RWPE2 (cell line): Measurements from ENCODE around the gene NDNF.

ENCODE experiments used
- ATAC-seq: fragments of 200-7000 bp; cut with Tn5 transposase; 3 replicates; pipeline ENCODE4 v1.9.1; 2021; ENCODE audit warnings: low read depth
- DNase-seq: peaks from one replicate; pipeline ENCODE4 v3.0.0-alpha.2; 2020; ENCODE audit warnings: low spot score
- H3K27ac ChIP-seq: fragments of 450-650 bp; 2 replicates; pipeline ENCODE4 v1.5.1; 2017; ENCODE audit warnings: mild to moderate bottlenecking; ENCODE audit not compliant: poor library complexity, severe bottlenecking
- H3K27me3 ChIP-seq: fragments of 250-450 bp; sonication (Bioruptor Pico); 2 replicates; pipeline ENCODE4 v1.5.1; 2021; ENCODE audit warnings: mild to moderate bottlenecking, moderate library complexity; ENCODE audit not compliant: insufficient read depth, poor library complexity, severe bottlenecking
- H3K36me3 ChIP-seq: fragments of 250-450 bp; sonication (Bioruptor Pico); 2 replicates; pipeline ENCODE4 v1.5.1; 2020; ENCODE audit warnings: low read depth, mild to moderate bottlenecking, moderate library complexity
- H3K4me1 ChIP-seq: fragments of 250-450 bp; sonication (Bioruptor Pico); 2 replicates; pipeline ENCODE4 v1.5.1; 2021; ENCODE audit warnings: mild to moderate bottlenecking, moderate library complexity; ENCODE audit not compliant: insufficient read depth, poor library complexity, severe bottlenecking
- H3K4me3 ChIP-seq: fragments of 250-450 bp; sonication (Bioruptor Pico); 2 replicates; pipeline ENCODE4 v1.5.1; 2021; ENCODE audit warnings: mild to moderate bottlenecking, moderate library complexity; ENCODE audit not compliant: severe bottlenecking
- H3K9me3 ChIP-seq: fragments of 250-450 bp; sonication (Bioruptor Pico); 2 replicates; pipeline ENCODE4 v1.5.1; 2021; ENCODE audit warnings: mild to moderate bottlenecking, moderate library complexity; ENCODE audit not compliant: severe bottlenecking
- TF ChIP-seq, protein P1 (sequence below): fragments of 450-650 bp; IDR thresholded peaks from one replicate; pipeline ENCODE4 v1.5.1; 2017; ENCODE audit warnings: mild to moderate bottlenecking, moderate library complexity; ENCODE audit not compliant: poor library complexity, severe bottlenecking

NDNF gene

GRCh38 chr4:121088867-121089266 is 16.5 kb upstream of the NDNF start:
- no peak overlapping the region for H3K27ac ChIP-seq
- H3K27me3 ChIP-seq, result no peaks in the 10 kb centered on the region
- no peaks in the 10 kb centered on the region for H3K9me3 ChIP-seq
- H3K36me3 ChIP-seq, result no peaks in the 10 kb centered on the region
- DNase-seq, result no peak
- H3K4me3 ChIP-seq, result no peak overlapping the region
- TF ChIP-seq, protein P1, sequence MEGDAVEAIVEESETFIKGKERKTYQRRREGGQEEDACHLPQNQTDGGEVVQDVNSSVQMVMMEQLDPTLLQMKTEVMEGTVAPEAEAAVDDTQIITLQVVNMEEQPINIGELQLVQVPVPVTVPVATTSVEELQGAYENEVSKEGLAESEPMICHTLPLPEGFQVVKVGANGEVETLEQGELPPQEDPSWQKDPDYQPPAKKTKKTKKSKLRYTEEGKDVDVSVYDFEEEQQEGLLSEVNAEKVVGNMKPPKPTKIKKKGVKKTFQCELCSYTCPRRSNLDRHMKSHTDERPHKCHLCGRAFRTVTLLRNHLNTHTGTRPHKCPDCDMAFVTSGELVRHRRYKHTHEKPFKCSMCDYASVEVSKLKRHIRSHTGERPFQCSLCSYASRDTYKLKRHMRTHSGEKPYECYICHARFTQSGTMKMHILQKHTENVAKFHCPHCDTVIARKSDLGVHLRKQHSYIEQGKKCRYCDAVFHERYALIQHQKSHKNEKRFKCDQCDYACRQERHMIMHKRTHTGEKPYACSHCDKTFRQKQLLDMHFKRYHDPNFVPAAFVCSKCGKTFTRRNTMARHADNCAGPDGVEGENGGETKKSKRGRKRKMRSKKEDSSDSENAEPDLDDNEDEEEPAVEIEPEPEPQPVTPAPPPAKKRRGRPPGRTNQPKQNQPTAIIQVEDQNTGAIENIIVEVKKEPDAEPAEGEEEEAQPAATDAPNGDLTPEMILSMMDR, result no peak
- no peak for ATAC-seq
- no peaks in the 10 kb centered on the region for H3K4me1 ChIP-seq

- Histone ChIP-seq H3K4me1 (no peaks in the 10 kb centered on the region), H3K27ac (no peak overlapping the region), H3K9me3 (no peaks in the 10 kb centered on the region), H3K4me3 (no peak overlapping the region), H3K36me3 (no peaks in the 10 kb centered on the region), H3K27me3 (peaks cover 46% of the 10 kb centered on the region)
- DNase-seq, result no peak
- TF ChIP-seq, protein P1, result no peak
- no peak for ATAC-seq
Observed at GRCh38 chr4:121079376-121079775, 7.0 kb upstream of the NDNF start.

DNA sequence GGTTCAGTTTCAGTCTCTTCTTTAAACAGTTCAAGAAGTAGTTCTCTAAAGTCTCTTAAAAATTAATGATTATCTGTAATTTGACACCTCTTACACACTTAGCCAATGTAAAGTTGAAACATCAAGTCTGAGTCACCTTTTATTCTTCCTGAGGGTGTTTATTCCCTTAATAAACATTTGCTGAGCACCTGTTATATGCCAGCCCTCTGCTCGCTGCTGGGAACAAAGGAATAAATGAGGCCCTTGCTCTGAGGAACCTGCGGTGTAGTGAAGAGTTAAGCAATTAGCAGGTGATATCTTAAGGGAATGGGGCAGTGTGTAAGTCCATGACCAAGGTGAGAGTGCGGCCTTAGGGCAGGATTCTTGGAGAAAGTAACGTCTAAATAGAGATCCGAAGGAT is 5.2 kb upstream of the NDNF start:
- H3K4me3 ChIP-seq, result no peak overlapping the region
- no peaks in the 10 kb centered on the region for H3K36me3 ChIP-seq
- H3K4me1 ChIP-seq, result no peaks in the 10 kb centered on the region
- peaks cover 64% of the 10 kb centered on the region for H3K27me3 ChIP-seq
- TF ChIP-seq, protein P1, result no peak
- DNase-seq (no peak), ATAC-seq (no peak)
- no peak overlapping the region for H3K27ac ChIP-seq
- H3K9me3 ChIP-seq, result no peaks in the 10 kb centered on the region

GRCh38 chr4:121076416-121076815 is 4.1 kb upstream of the NDNF start:
- no peak overlapping the region for H3K27ac ChIP-seq
- no peaks in the 10 kb centered on the region for H3K36me3 ChIP-seq
- no peak overlapping the region for H3K4me3 ChIP-seq
- ATAC-seq (no peak), DNase-seq (no peak)
- TF ChIP-seq, protein P1, result no peak
- H3K4me1 ChIP-seq, result no peaks in the 10 kb centered on the region
- no peaks in the 10 kb centered on the region for H3K9me3 ChIP-seq
- H3K27me3 ChIP-seq, result peaks cover 73% of the 10 kb centered on the region

- Histone ChIP-seq H3K4me3 (no peak overlapping the region), H3K4me1 (no peaks in the 10 kb centered on the region), H3K9me3 (no peaks in the 10 kb centered on the region), H3K27me3 (peaks cover 88% of the 10 kb centered on the region), H3K27ac (no peak overlapping the region), H3K36me3 (no peaks in the 10 kb centered on the region)
- TF ChIP-seq, protein P1, result no peak
- ATAC-seq (no peak; the same call in 2 of the 3 replicates), DNase-seq (no peak)
Observed at GRCh38 chr4:121073672-121074381, 1.5 kb upstream of the NDNF start.
